Lung (tissue), 12 donors: ENCODE results near the gene GRIN2A. TPM values are rescaled to one million over a fixed set of nuclear protein-coding genes. Genes with fewer than 3 reads are reported as not detected.

Source experiments
- ATAC-seq: fragments of 200-7000 bp; cut with Tn5 transposase; one replicate; pipeline ENCODE4 v1.9.1; 2020; ENCODE audit warnings: moderate number of reproducible peaks; ENCODE audit not compliant: insufficient read depth, low FRiP score
- DNase-seq, 3 donors: peaks; one replicate each; pipeline ENCODE4 v3.0.0-alpha.2; 2013 to 2017
- H3K27ac ChIP-seq, 2 donors: one replicate each; pipeline ENCODE4 v1.5.1; 2013; ENCODE audit warnings: mild to moderate bottlenecking in 2 of 2, moderate library complexity in 2 of 2, control low read depth in 1 of 2, inconsistent platforms in 1 of 2, low read depth in 1 of 2, low read length in 1 of 2
- H3K27me3 ChIP-seq, 3 donors: one replicate each; pipeline ENCODE4 v1.5.1; 2013; ENCODE audit warnings: low read length in 2 of 3; ENCODE audit not compliant: control insufficient read depth in 3 of 3, insufficient read depth in 3 of 3
- H3K36me3 ChIP-seq, 4 donors: one replicate each; pipeline ENCODE4 v1.5.1; 2013; ENCODE audit warnings: low read length in 4 of 4, mild to moderate bottlenecking in 1 of 4, moderate library complexity in 1 of 4; ENCODE audit not compliant: control insufficient read depth in 4 of 4, insufficient read depth in 4 of 4
- H3K4me1 ChIP-seq, 5 donors: one replicate each; pipeline ENCODE4 v1.5.1; 2013; ENCODE audit warnings: low read length in 5 of 5, mild to moderate bottlenecking in 2 of 5, moderate library complexity in 1 of 5; ENCODE audit not compliant: control insufficient read depth in 5 of 5, insufficient read depth in 5 of 5
- H3K4me3 ChIP-seq: one replicate; pipeline ENCODE4 v1.5.1; 2013; ENCODE audit warnings: mild to moderate bottlenecking, control low read depth, moderate library complexity
- H3K9ac ChIP-seq, 2 donors: one replicate each; pipeline ENCODE4 v1.5.1; 2013; ENCODE audit warnings: low read length in 2 of 2, control low read depth in 1 of 2; ENCODE audit not compliant: insufficient read depth in 1 of 2
- H3K9me3 ChIP-seq, 4 donors: one replicate each; pipeline ENCODE4 v1.5.1; 2013; ENCODE audit warnings: low read length in 3 of 4, mild to moderate bottlenecking in 1 of 4, moderate library complexity in 1 of 4; ENCODE audit not compliant: control insufficient read depth in 4 of 4, insufficient read depth in 3 of 4
- WGBS, 2 donors: extraction: QIAGEN DNeasy Blood & Tissue Kit; methylation state at CpG; one replicate each; pipeline ENCODE4 v1.1.7; 2013; 5-methylcytosine and 5-hydroxymethylcytosine counted together
- polyA plus RNA-seq, 2 donors: library from polyadenylated mRNA; stranded (reverse); fragments of 200-250 nt; gene quantifications; one replicate each; pipeline ENCODE4 v1.2.1, GENCODE V29; 2013
- total RNA-seq, 2 donors: library from RNA; depleted of rRNA in 1 of 2; stranded (reverse); fragments of >200 nt in 1 of 2; gene quantifications; one replicate each; pipeline ENCODE4 v1.2.1, GENCODE V29; 2014 to 2021
- TF ChIP-seq, protein P1 (sequence below): IDR thresholded peaks from 2 replicates; pipeline ENCODE4 v1.5.1; 2012; ENCODE audit warnings: mild to moderate bottlenecking; ENCODE audit errors: control extremely low read depth, extremely low read depth
- donor health status: control.
- donor health status: control.
- donor health status: Bipolar disorder and iron deficiency.
- donor health status: healthy.
- donor health status: DM: yes; HTN: yes; CAD: no.

The GRIN2A gene
- total and polyA plus RNA-seq, 4 donors: 0.02 to 0.37 (median 0.10) TPM

- DNase-seq (no peak), ATAC-seq (no peak)
- Histone ChIP-seq H3K4me1 (no peaks in the 10 kb centered on the region), H3K27ac (no peak overlapping the region), H3K9me3 (no peaks in the 10 kb centered on the region), H3K27me3 (no peaks in the 10 kb centered on the region), H3K36me3 (no peaks in the 10 kb centered on the region), H3K9ac (no peak overlapping the region), H3K4me3 (no peak overlapping the region)
- TF ChIP-seq, protein P1, sequence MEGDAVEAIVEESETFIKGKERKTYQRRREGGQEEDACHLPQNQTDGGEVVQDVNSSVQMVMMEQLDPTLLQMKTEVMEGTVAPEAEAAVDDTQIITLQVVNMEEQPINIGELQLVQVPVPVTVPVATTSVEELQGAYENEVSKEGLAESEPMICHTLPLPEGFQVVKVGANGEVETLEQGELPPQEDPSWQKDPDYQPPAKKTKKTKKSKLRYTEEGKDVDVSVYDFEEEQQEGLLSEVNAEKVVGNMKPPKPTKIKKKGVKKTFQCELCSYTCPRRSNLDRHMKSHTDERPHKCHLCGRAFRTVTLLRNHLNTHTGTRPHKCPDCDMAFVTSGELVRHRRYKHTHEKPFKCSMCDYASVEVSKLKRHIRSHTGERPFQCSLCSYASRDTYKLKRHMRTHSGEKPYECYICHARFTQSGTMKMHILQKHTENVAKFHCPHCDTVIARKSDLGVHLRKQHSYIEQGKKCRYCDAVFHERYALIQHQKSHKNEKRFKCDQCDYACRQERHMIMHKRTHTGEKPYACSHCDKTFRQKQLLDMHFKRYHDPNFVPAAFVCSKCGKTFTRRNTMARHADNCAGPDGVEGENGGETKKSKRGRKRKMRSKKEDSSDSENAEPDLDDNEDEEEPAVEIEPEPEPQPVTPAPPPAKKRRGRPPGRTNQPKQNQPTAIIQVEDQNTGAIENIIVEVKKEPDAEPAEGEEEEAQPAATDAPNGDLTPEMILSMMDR: no peak
- 79 to 81% methylated on average over 3 of the region's 3 CpGs for WGBS, 2 donors
Observed at GRCh38 chr16:9906218-9906617, 276.0 kb downstream of the GRIN2A start.

GRCh38 chr16:9904526-9904925, 277.7 kb downstream of the GRIN2A start:
- DNase-seq: no peak
- no peak for ATAC-seq
- TF ChIP-seq, protein P1: no peak
- Histone ChIP-seq H3K27me3 (no peaks in the 10 kb centered on the region), H3K36me3 (no peaks in the 10 kb centered on the region), H3K4me1 (no peaks in the 10 kb centered on the region), H3K9me3 (no peaks in the 10 kb centered on the region), H3K9ac (no peak overlapping the region), H3K4me3 (no peak overlapping the region), H3K27ac (no peak overlapping the region)
- WGBS, 2 donors: 89 to 90% methylated on average over 2 of the region's 2 CpGs

- Histone ChIP-seq H3K9me3 (no peaks in the 10 kb centered on the region), H3K27ac (no peak overlapping the region), H3K4me1 (no peaks in the 10 kb centered on the region), H3K36me3 (no peaks in the 10 kb centered on the region), H3K4me3 (no peak overlapping the region), H3K27me3 (no peaks in the 10 kb centered on the region), H3K9ac (no peak overlapping the region)
- no peak for ATAC-seq
- no peak for DNase-seq
- TF ChIP-seq, protein P1: no peak
- WGBS, 2 donors: 80 to 86% methylated on average over 4 of the region's 4 CpGs
Observed at GRCh38 chr16:9900576-9900975, 281.7 kb downstream of the GRIN2A start.

- H3K9me3 ChIP-seq: peaks cover 0 to 1% (median 0%) of the 10 kb centered on the region in 4 donors
- TF ChIP-seq, protein P1: no peak
- WGBS, 2 donors: 64 to 68% methylated on average over 4 of the region's 4 CpGs
- no peak overlapping the region for H3K27ac ChIP-seq
- H3K9ac ChIP-seq: no peak overlapping the region
- ATAC-seq (no peak), DNase-seq (no peak)
- H3K4me1 ChIP-seq: no peaks in the 10 kb centered on the region
- H3K4me3 ChIP-seq: no peak overlapping the region
- no peaks in the 10 kb centered on the region for H3K36me3 ChIP-seq
- no peaks in the 10 kb centered on the region for H3K27me3 ChIP-seq
Observed at GRCh38 chr16:9898555-9898954, 283.7 kb downstream of the GRIN2A start.
